SKM-1 treated with dmso at 0.1 percent for 144 hours (cell line): ENCODE measurements around the gene SCN7A.

Experiments
- DNase-seq: peaks from one replicate; lab custom pipeline; 2025; ENCODE audit not compliant: unreplicated experiment; lab: John Stamatoyannopoulos, UW

Gene SCN7A

DNA sequence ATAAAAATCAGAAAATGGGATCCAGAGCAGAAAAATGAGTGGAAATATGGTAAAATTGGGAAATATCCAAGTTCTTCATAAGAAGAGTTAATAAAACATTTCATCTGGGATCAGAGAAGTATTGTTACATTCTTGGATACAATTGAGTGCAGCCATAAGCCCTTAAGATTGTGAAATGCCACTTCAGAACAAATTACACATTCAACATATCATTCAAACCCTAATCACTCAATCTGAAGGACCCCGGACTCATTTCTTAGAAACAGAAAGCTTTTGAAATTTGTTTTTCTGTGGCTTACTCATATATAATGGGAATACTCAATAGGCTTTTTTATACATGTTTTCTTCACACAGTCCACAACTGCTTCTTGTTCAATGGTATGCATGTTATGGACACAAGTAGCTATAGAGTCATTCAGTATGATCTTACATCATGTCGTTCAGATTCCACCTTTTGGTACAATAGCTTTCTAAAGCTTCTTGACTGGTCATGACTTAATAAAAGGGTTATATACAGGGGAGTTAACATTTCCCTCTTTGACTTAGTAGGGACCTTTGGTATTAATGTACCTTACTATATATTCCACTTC lies 39.9 kb downstream of the SCN7A start:
- no peak for DNase-seq

DNA sequence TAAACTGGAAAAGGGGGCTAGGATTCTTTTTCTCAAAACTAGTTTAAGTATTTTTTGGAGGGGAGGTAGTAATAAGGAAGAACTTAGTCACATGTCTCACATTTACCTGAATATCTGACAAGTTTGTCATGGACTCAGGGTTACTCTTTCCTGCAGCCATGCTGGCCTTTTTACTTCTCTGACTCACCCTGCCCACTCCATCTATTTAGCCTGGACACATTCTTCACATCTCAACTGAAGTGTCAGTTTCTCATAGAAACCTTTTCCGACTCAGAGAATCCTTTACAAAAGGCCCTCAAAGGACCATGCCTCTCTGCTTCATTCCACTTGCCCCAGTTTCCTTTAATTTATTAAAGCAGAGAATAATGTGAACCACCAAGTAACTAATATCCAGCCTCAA lies 42.6 kb downstream of the SCN7A start:
- DNase-seq = no peak

DNA sequence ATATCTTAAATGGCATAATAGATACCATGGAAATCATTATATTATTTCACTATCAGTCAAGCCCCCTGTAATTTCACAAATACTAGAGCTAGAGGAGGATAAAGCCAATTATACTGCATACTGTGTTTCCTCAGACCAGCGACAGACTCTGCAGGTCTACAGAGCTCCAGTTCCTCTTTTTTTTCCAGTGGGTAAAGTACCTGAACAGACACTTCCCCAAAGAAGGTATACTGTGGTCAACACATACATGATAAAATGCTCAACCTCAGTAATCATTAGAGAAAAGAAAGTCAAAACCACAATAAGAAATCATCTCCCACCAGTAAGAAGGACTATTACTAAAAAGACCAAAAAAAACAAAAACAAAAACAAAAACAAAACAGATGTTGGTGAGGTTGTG lies 44.6 kb downstream of the SCN7A start:
- DNase-seq = peak; percentile 70

DNA sequence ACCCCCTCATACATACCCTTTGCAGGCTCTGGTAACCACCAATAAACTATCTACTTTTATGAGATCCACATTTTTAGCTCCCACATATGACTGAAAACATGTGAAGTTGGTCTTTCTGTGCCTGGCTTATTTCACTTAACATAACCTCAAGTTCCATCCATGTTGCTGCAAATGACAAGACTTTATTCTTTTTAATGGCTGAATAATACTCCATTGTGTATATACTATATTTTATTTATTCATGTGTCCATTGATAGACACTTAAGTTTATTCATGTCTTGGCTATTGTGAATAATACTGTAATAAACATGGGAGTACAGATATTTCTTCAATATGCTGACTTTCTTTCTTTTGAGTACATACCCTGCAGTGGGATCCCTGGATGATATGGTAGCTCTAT lies 45.9 kb downstream of the SCN7A start:
- DNase-seq = no peak

DNA sequence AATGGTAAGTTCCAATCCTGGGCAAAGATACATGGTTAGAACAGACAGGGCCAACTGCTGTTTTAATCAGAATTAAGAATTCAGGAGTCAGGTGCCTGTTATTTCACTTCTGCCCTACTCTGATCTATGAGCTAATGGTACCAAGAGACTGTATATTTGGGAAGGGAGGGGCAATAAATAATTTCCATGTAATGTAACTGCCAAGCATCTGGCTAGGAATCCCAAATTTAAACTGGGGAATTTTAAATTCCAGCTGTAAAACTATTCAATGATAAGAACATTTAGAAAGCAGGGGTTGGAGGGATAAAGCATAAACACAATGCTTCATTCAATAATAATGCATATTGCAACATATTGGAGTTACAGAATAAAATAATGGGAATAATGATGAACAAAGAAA lies 49.7 kb downstream of the SCN7A start:
- no peak for DNase-seq

DNA sequence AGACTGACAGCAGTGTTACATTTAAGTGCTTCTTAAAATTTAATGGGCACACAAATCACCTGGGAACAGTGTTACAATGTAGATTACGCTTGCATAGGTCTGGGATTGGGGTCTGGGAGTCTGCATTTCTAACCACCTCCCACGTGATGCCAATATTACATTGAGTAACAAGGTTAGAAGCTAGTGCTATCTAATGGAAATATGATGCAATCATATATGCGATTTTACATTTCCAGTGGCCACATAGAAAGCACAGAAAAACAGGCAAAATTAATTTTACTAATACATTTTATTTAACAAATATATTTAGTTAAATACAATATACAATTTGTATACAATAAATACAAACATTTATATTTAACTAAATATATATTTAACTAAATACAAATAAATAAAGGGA lies 53.7 kb downstream of the SCN7A start:
- DNase-seq = no peak

DNA sequence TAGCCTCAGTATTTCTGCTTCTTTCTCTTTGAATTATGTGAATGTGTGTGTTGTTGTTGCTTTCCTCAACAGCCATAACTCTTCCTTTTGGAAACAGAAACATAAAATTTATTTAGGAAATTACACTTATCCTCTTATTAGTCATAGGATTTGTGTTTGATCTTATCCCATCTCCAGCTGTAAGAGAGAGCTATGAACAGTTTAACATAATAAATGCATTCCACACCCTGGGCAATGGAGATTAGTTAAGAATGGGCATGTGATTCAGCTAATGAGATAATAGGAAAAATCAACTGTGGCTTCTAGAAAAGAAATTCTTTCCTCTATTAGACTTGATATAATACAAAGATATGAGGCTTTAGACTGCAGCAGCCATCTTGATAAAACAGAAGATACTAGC lies 55.0 kb downstream of the SCN7A start:
- DNase-seq = no peak

DNA sequence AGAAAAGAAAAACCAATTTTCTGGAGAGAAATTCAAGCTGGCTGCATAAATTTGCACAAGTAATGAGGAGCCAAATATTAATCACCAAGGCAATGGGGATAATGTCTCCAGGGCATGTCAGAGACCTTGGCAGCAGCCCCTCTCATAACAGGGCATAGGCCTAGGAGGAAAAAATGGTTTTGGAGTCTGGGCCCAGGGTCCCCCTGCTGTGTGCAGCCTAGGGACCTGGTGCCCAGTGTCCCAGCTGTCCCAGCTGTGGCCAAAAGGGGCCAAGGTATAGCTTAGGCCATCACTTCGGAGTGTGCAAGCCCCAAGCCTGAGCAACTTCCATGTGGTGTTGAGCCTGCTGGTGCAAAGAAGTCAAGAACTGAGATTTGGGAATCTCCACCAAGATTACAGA lies 57.1 kb downstream of the SCN7A start:
- no peak for DNase-seq

DNA sequence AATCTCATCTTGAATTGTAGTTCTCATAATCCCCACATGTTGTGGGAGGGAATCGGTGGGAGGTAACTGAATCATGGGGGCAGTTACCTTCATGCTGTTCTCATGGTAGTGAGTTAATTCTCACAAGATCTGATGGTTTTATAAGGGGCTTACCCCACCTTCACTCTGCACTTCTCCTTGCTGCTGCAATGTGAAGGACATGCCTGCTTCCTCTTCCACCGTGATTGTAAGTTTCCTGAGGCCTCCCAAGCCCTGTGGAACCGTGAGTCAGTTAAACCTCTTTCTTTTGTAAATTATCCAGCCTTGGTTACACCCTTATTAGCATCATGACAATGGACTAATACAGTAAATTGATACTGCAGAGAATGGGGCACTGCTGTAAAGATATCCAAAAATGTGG lies 57.9 kb downstream of the SCN7A start:
- DNase-seq = no peak

DNA sequence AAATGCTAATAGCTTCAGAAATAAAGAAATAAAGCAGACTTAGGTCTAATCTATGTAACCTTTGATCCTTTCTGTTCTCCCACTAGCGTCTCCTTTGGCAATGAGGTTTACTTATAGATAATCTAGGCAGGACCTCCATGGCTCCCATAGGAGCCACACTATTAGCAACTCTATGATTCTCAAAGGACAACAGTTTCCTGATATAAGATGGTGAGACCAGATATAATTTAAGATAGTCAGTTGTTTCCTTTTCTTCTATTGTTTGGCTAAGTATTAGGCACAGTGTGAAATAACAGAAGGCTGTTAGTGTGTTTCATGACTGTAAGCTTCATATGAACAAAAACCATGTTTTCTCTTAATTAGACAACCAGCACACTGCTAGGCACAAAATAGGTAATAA lies 59.6 kb downstream of the SCN7A start:
- DNase-seq = no peak

DNA sequence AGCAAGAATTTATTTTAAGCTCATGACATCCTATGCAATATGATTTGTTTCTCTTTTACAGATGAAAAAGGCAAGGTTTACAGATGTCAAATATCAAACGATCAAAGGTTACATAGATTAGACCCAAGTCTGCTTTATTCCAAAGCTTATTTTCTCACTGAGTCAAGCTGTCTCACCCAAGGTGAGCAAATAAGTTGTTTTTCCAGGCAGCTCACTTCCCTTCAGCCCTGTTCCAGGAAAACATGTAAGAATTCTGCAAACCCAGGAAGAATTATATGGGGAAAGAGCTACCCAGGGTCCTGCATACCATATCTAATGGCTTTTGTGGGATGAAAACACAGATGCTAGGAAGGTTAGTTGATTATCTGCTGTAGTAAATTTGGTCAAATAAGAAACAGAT lies 60.6 kb downstream of the SCN7A start:
- DNase-seq = no peak

DNA sequence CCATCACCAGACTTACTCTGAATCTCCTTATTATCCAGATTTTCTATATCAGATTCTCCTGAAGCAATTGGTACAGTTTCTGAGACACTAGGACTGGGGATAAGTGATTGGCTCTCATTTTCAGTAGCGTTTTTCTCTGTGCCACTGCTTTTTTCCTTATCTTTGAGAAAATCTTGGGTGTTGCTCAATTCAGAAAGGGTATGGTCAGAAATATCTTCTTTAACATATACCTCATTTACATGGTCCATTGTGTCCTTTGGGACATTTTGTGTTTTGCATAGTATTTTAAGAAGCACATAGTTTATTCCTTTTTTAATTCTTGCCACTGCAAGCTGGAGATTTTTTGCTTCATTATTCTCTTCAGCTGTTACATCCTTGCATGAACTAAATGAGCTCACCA lies 61.7 kb downstream of the SCN7A start:
- no peak for DNase-seq

DNA sequence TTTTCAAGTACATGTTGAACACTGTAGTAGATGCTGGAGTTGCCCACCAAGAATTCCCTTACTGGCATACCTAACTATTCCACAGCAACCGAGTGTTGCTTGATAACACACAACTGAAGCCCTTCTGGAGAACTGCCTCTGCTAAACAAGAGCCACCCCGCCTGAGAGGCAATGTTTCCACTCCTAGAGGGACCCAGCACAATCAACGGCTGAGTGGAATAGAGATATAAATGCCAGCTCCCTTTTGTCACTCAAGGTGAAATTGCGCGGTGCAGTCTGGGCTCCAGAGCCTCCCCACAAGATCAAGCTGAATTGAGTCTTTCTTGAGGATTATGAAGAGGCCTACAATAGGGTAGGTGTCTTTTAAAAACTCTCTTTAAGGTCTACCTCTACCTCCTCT lies 69.2 kb downstream of the SCN7A start:
- no peak for DNase-seq

DNA sequence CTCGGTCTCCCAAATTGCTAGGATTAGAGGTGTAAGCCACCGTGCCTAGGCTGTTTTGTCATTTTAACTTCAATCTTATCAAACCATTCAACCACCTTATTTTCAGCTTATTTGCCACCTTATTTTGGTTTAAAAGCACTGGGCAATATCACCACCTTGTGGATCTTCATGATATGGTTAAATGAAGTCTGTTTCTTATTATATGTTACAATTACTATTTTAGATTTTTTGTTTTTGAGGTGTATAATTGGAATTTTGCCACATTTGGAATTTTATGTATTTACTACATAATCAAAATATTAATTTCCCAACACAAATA lies 74.5 kb downstream of the SCN7A start:
- DNase-seq = no peak

DNA sequence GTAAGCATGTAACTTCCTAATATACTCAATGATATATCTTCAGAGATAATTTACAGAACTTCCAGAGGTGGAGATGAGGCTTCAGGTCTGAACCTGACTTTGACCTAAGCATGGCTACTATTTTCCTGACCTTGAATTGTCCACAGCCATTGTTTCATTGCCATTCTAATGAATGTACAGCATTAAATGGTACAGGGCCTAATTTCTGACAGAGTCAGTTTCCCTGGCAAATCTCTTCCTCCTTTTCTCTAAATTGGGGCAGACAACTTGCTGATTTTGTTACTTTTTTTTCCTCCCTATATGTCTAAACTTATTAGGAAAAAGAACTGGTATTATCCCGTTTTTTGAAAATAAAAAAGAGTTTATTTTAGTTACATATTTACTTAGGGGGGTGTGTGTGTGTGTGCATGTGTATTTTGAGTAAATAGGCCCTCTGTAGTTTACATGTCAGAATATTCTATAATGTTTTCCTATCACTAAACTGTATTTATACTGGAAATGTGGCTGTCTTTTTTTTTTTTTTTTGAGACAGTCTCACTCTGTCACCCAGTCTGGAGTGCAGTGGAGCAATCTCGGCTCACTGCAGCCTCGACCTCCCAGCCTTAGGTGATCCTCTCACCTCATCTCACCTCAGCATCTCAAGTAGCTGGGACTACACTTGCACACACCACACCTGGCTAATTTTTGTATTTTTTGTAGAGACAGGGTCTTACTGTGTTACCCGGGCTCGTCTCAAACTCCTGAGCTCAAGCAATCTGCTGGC lies 75.0 kb downstream of the SCN7A start:
- DNase-seq = no peak

DNA sequence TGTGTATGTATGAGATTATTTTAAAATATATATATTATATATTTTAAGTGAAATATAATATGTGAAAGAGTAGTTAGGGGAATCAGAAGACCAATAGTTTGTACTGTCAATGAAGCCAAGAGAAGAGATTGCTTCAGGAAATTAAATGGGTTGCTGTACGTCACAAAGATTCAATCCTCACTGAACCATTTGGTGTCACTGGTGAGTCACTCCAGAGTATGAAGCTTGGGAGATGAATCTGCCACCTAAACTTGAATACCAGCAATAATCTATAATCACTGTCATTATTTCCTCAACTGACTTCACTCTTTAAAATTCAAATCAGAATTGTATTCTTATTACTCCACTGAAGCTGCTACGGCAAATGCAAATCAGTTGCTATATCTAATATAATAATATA lies 76.4 kb downstream of the SCN7A start:
- DNase-seq = no peak

DNA sequence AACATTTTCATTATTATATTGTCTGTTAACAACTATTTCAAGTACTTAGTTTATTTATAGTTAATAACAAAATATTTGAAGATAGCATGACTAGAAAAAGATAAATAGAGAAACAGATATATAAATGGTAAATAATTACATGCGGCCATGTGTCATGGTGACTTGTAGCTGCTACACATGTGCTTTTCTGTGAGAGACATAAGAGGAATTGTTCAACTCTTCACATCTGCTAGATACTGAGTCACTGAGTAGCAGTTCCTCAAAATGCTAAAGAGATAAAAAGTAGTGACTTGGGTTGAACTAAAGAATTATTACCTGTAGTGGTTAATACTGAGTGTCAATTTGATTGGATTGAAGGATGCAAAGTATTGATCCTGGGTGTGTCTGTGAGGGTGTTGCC lies 80.8 kb downstream of the SCN7A start:
- DNase-seq = peak; percentile 27

DNA sequence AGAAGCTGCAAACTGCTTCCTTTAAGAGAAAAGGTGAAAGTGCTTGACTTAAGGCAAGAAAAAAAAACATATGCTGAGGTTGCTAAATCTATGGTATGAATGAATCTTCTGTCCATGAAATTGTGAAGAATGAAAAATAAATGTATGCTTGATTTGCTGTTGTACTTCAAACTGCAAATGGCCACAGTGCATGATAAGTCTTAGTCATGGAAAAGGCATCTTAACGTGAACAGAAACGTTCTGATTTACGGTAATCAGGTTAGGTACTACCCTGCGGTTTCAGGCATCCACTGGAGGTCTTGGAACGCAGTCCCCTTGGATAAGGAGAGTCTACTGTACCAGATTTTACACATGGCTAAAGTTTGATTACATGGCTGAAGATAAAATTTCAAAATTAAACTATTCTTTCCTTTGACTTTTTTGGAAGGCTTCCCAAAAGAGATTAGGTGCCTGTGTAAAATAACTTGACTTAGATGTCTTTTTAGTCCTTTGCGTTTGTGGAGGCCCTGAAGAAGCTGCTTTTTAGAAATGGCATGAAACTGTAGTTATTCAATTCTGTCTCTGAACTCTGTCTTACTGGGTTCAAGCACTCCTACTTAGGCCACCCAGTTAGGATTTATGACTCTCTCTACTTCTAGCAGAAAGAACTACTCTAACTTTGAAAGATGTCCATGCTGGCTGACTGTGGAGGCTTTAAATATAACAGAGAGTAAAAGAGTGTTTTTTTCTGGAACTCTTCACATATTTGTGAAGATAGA lies 82.4 kb downstream of the SCN7A start:
- DNase-seq = no peak

DNA sequence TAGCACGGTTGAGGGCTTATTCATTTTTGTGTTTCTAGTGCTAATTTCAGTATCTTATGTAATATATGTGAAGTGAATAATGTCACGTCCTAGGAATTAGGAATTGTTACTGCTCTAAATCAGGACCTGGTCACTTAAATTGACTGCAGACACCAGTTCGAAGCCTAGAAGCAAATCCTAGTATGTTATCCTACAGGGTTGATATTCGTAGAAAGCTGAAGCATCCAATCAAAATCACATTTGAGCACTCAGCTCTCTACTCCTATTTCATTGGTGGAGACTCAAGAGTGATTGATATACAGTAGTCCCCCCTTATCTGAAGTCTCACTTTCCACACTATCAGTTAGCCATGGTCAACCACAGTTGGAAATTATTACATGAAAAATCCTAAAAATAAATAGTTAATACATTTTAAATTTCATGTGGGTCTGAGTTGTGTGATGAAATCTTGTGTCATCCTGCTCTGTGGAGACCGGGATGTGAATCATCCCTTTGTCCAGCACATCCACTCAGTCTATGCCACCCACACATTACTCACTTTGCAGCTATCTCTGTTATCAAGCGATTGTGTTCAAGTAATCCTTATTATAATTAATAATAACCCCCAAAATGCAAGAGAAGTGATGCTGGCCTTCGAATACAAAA lies 83.1 kb downstream of the SCN7A start:
- DNase-seq = no peak

DNA sequence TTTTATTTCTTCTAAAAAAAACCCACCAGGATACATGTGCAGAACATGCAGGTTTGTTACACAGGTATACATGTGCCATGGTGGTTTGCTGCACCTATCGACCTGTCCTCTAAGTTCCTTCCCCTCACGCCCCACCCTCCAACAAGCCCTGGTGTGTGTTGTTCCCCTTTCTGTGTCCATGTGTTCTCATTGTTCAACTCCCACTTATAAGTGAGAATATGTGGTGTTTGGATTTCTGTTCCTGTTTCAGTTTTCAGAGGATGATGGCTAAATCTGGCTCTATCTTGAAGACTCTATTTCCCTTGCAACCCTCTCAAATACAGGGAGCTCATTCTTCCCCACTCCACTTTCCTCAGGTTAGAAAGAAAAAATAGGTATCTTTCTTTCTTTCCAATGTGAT lies 86.3 kb downstream of the SCN7A start:
- DNase-seq = peak; percentile 32

DNA sequence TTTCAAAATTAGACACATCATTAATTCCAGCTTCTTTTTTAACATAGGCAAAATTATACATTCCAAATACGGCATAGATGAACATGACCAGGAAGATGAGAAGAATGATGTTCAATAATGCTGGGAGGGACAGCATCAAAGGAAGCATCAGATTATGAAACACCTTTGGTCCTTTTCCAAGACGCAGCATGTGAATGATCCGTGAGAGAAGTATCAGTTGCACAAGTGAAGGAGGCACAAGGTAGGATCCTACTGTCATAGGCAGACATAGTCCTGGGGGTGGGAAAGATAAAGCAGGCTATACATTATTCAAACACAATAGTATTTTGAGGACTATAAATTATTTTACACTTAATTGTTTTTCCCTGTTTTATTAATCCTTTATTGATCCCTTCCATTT lies 87.7 kb downstream of the SCN7A start:
- no peak for DNase-seq

DNA sequence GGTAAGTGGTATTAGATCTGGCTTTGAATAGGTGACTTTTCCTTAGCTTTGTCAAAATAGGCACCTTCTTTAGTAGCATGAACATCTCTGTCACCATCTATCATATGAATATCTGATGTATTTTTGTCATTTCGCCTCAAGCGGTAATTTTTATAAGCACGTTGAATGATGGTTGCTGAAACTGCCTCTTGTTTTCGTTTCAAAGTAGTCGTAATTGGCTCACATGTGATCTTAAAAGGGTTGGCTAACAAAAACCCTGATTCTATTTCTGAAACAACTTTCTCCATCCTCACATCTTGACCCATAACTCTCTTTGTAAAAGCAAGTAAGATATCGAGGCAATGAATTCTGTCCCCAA lies 88.5 kb downstream of the SCN7A start:
- no peak for DNase-seq
